BE2C (cell line): Measurements from ENCODE around the gene NUAK2.

Source experiments
- DNase-seq: peaks from one replicate; pipeline ENCODE4 v3.0.0-alpha.2; 2020
- H3K27me3 ChIP-seq: fragments of 250-450 bp; sonication (Bioruptor Pico); 2 replicates; pipeline ENCODE4 v1.5.1; 2020; ENCODE audit warnings: mild to moderate bottlenecking
- H3K36me3 ChIP-seq: fragments of 250-450 bp; sonication (Bioruptor Pico); 2 replicates; pipeline ENCODE4 v1.5.1; 2020; ENCODE audit warnings: mild to moderate bottlenecking
- H3K4me1 ChIP-seq: fragments of 250-450 bp; sonication (Bioruptor Pico); 2 replicates; pipeline ENCODE4 v1.5.1; 2020
- H3K4me3 ChIP-seq: 2 replicates; pipeline ENCODE4 v1.5.1; 2011; ENCODE audit warnings: low read depth, low read length
- H3K9me3 ChIP-seq: fragments of 250-450 bp; sonication (Bioruptor Pico); 2 replicates; pipeline ENCODE4 v1.5.1; 2020
- CTCF ChIP-seq: IDR thresholded peaks from 2 replicates; pipeline ENCODE4 v1.5.1; 2012; ENCODE audit warnings: mild to moderate bottlenecking, low read depth, low read length

The NUAK2 gene

GRCh38 chr1:205342986-205343385 is 21.4 kb upstream of the NUAK2 start:
- H3K27me3 ChIP-seq: peaks cover 7% of the 10 kb centered on the region; the same call in 1 of the 2 replicates
- TF ChIP-seq CTCF: no peak
- H3K4me1 ChIP-seq: peaks cover 3% of the 10 kb centered on the region
- no peaks in the 10 kb centered on the region for H3K9me3 ChIP-seq
- no peaks in the 10 kb centered on the region for H3K36me3 ChIP-seq
- peak overlapping the region; percentile 63 for H3K4me3 ChIP-seq
- DNase-seq: no peak

DNA sequence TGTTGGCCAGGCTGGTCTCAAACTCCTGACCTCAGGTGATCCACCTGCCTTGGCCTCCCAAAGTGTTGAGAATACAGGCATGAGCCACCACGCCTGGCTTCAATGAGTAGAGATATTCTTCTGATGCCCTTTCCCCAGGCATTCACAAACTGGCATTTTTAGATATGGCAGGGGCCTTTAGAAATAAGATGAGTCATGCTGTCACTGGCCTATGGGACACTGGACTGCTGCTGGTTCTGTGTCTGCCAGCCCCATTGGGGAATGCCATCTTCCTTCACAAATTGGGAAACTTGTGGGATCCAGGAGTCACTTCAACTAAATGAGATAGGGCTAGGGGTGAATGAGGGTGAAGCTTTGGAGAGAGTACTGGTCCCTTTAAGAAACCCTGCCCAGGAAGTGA is 19.1 kb upstream of the NUAK2 start:
- TF ChIP-seq CTCF: no peak
- no peak for DNase-seq
- no peak overlapping the region for H3K4me3 ChIP-seq
- no peaks in the 10 kb centered on the region for H3K36me3 ChIP-seq
- no peaks in the 10 kb centered on the region for H3K4me1 ChIP-seq
- H3K27me3 ChIP-seq: peaks cover 7% of the 10 kb centered on the region; the same call in 1 of the 2 replicates
- H3K9me3 ChIP-seq: no peaks in the 10 kb centered on the region

- Histone ChIP-seq H3K9me3 (no peaks in the 10 kb centered on the region), H3K27me3 (peaks cover 7% of the 10 kb centered on the region; the same call in 1 of the 2 replicates), H3K36me3 (no peaks in the 10 kb centered on the region), H3K4me3 (no peak overlapping the region), H3K4me1 (no peaks in the 10 kb centered on the region)
- DNase-seq: no peak
- TF ChIP-seq CTCF: no peak
Measured at GRCh38 chr1:205339717-205340116, 18.2 kb upstream of the NUAK2 start.

- TF ChIP-seq CTCF: no peak
- Histone ChIP-seq H3K36me3 (no peaks in the 10 kb centered on the region), H3K4me1 (no peaks in the 10 kb centered on the region), H3K27me3 (peaks cover 7% of the 10 kb centered on the region; the same call in 1 of the 2 replicates), H3K9me3 (no peaks in the 10 kb centered on the region), H3K4me3 (no peak overlapping the region)
- DNase-seq: no peak
Measured at GRCh38 chr1:205339197-205339702, 17.7 kb upstream of the NUAK2 start.

DNA sequence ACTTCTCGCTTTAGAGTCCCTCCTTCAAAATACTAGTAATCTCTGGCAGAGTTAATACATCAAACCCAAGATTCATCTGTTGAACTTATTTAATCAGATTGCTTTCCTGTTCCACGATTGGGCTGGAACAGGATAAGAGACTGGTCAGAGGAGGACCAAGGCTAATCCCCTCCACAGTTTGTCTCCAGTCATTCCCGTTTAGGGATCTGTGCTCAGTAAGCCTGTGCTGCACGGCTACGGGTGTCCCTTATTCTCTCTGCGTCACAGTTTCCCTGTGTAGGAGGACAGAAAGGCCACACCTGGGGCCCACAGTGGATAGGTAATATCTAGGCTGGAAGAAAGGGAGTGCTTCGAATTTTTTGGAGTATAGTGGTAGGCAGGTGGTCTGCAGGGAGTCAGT is 16.5 kb upstream of the NUAK2 start:
- no peak for TF ChIP-seq CTCF
- no peaks in the 10 kb centered on the region for H3K4me1 ChIP-seq
- H3K27me3 ChIP-seq: no peaks in the 10 kb centered on the region
- no peak for DNase-seq
- no peak overlapping the region for H3K4me3 ChIP-seq
- no peaks in the 10 kb centered on the region for H3K9me3 ChIP-seq
- H3K36me3 ChIP-seq: no peaks in the 10 kb centered on the region

GRCh38 chr1:205337481-205337880 is 15.9 kb upstream of the NUAK2 start:
- no peaks in the 10 kb centered on the region for H3K36me3 ChIP-seq
- no peak for DNase-seq
- H3K27me3 ChIP-seq: no peaks in the 10 kb centered on the region
- no peaks in the 10 kb centered on the region for H3K9me3 ChIP-seq
- no peaks in the 10 kb centered on the region for H3K4me1 ChIP-seq
- H3K4me3 ChIP-seq: no peak overlapping the region
- no peak for TF ChIP-seq CTCF
